Stimulated activated naive B cell treated with anti-CD40 and anti-IgM and Interleukin-4, amounts not matched to agents 10 μg/mL and 1 μg/mL and 100 μg/mL, for 72 hours (primary cell): ENCODE data around the gene MGAT4C.
"Not testable (repeated sequence)": the region's sequence is repeated elsewhere in the genome, so short reads cannot be mapped to it uniquely, and the experiment has no call there.

ENCODE experiments used
- ATAC-seq, 2 donors: fragments of 150-1000 bp; cut with Tn5 transposase; replicated peaks; 2 replicates each; pipeline ENCODE4 v1.10.0; 2021; ENCODE audit warnings: moderate library complexity in 1 of 2
- DNase-seq: peaks from one replicate; pipeline ENCODE4 v3.0.0; 2021
- H3K27ac Mint-ChIP-seq: one replicate; pipeline ENCODE4 v1.8.0; 2022; ENCODE audit warnings: mild to moderate bottlenecking, mixed read lengths
- H3K27me3 Mint-ChIP-seq, 2 donors: one replicate each; pipeline ENCODE4 v1.8.0; 2022; ENCODE audit warnings: mixed read lengths in 2 of 2
- H3K36me3 Mint-ChIP-seq, 2 donors: one replicate each; pipeline ENCODE4 v1.8.0; 2022; ENCODE audit warnings: mixed read lengths in 2 of 2, mild to moderate bottlenecking in 1 of 2
- H3K4me1 Mint-ChIP-seq, 2 donors: one replicate each; pipeline ENCODE4 v1.8.0; 2022; ENCODE audit warnings: mixed read lengths in 2 of 2, mild to moderate bottlenecking in 1 of 2
- H3K4me3 Mint-ChIP-seq, 2 donors: one replicate each; pipeline ENCODE4 v1.8.0; 2022; ENCODE audit warnings: mild to moderate bottlenecking in 2 of 2, mixed read lengths in 2 of 2, moderate library complexity in 1 of 2
- H3K9me3 Mint-ChIP-seq, 2 donors: one replicate each; pipeline ENCODE4 v1.8.0; 2022; ENCODE audit warnings: mixed read lengths in 2 of 2, mild to moderate bottlenecking in 1 of 2

The MGAT4C gene

DNA sequence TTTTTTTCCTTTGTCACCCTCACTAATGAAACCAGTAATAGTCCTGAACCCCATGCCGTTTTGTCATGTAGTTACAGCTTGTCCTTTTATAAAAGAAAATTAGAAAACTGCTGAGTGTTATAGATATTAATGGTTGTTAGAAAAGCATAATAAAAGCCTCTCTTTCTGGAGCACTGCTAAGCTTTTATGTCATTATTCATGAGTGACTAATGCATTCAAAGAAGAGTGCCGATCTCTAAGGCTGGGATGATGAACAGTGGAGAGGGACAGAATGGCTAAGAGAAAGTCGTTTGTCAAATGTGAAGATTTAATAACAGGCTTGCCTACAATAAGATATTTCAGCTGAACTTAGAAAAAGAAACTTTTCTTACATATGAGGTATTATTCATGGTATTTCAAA, 121.6 kb downstream of the MGAT4C start:
- peaks cover 0 to 2% of the 10 kb centered on the region in 2 donors for H3K9me3 Mint-ChIP-seq
- H3K27me3 Mint-ChIP-seq: no peaks in the 10 kb centered on the region
- H3K4me1 Mint-ChIP-seq: no peaks in the 10 kb centered on the region
- H3K4me3 Mint-ChIP-seq: no peak overlapping the region
- no peak for DNase-seq
- ATAC-seq: no peak
- no peak overlapping the region for H3K27ac Mint-ChIP-seq
- H3K36me3 Mint-ChIP-seq: no peaks in the 10 kb centered on the region

DNA sequence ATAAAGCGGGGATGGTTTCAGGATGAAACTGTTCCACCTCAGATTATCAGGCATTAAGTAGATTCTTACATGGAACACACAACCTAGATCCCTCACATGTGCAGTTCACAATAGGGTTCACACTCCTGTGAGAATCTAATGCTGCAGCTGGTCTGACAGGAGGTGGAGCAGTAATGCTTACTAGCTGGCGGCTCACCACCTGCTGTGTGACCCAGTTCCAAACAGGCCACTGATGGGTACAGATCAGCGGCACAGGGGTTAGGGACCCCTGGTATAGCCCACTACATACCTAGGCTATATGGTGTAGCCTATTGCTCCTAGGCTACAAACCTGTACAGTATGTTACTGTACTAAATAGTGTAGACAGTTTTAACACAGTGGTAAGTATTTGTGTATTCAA, 129.3 kb downstream of the MGAT4C start:
- not testable (repeated sequence) for H3K4me3 Mint-ChIP-seq, H3K9me3 Mint-ChIP-seq, H3K4me1 Mint-ChIP-seq, H3K27me3 Mint-ChIP-seq, ATAC-seq, H3K27ac Mint-ChIP-seq, DNase-seq, H3K36me3 Mint-ChIP-seq

GRCh38 chr12:86122846-86123468, 133.2 kb downstream of the MGAT4C start:
- no peak overlapping the region for H3K27ac Mint-ChIP-seq
- no peak for DNase-seq
- ATAC-seq: no peak
- no peaks in the 10 kb centered on the region for H3K27me3 Mint-ChIP-seq
- H3K9me3 Mint-ChIP-seq: no peaks in the 10 kb centered on the region
- H3K36me3 Mint-ChIP-seq: no peaks in the 10 kb centered on the region
- H3K4me1 Mint-ChIP-seq: no peaks in the 10 kb centered on the region
- no peak overlapping the region for H3K4me3 Mint-ChIP-seq

- ATAC-seq (no peak), DNase-seq (no peak)
- Mint-ChIP-seq H3K36me3 (no peaks in the 10 kb centered on the region), H3K27ac (no peak overlapping the region), H3K9me3 (no peaks in the 10 kb centered on the region), H3K4me1 (no peaks in the 10 kb centered on the region), H3K27me3 (no peaks in the 10 kb centered on the region), H3K4me3 (no peak overlapping the region)
These were observed 138.0 kb downstream of the MGAT4C start for GRCh38 chr12:86118161-86118560.

DNA sequence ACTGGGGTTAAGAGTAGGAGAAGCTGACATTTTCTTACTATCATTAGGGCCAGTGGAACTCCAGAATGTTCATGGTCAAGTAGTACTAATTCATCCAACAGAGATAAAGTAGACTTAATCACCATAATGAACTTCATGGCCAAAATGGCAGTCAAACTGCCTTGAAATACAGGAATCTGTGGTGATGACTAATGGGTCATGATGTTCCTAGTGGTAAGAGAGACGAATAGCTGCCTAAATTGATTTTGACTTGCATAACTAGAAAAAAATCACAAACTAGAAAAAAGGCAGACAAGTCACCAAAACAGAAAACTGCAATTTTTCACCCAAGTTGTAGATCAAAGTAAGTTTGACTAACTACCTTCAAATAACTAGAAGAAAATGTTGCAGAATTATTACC, 138.5 kb downstream of the MGAT4C start:
- no peak for ATAC-seq
- no peaks in the 10 kb centered on the region for H3K36me3 Mint-ChIP-seq

GRCh38 chr12:86104087-86104486, 152.1 kb downstream of the MGAT4C start:
- ATAC-seq (no peak), DNase-seq (no peak)
- Mint-ChIP-seq H3K36me3 (no peaks in the 10 kb centered on the region), H3K4me3 (no peak overlapping the region), H3K9me3 (peaks cover 0 to 7% of the 10 kb centered on the region in 2 donors), H3K4me1 (no peaks in the 10 kb centered on the region), H3K27ac (no peak overlapping the region), H3K27me3 (no peaks in the 10 kb centered on the region)

More for the DNA sequence above, 138.5 kb downstream of the MGAT4C start:
- H3K9me3 Mint-ChIP-seq: no peaks in the 10 kb centered on the region
- DNase-seq: no peak
- H3K4me3 Mint-ChIP-seq: no peak overlapping the region
- no peaks in the 10 kb centered on the region for H3K27me3 Mint-ChIP-seq
- H3K4me1 Mint-ChIP-seq: no peaks in the 10 kb centered on the region
- no peak overlapping the region for H3K27ac Mint-ChIP-seq

GRCh38 chr12:86097161-86097560, 159.0 kb downstream of the MGAT4C start:
- ATAC-seq (no peak), DNase-seq (no peak)
- Mint-ChIP-seq H3K4me1 (no peaks in the 10 kb centered on the region), H3K4me3 (no peak overlapping the region), H3K27me3 (no peaks in the 10 kb centered on the region), H3K9me3 (peaks cover 0 to 2% of the 10 kb centered on the region in 2 donors), H3K36me3 (no peaks in the 10 kb centered on the region), H3K27ac (no peak overlapping the region)

DNA sequence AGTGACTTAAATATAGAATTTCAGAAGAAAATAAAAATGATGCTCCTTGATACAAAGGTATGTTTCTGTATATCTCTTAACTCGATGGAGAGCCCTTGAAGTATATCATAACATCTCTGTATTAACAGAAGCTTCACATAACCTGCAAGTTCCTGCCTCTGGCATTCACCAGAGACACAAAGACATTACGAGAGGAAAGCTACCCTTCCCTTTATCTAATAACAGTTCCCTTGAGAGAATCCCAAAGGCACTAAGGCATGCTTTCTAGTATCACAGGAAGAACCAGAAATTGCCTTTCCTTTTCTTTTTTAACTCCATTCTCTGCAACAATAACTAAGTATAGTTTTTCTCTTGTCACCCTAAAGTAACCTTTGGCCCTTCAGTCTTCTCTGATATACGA, 164.5 kb downstream of the MGAT4C start:
- Mint-ChIP-seq H3K36me3 (no peaks in the 10 kb centered on the region), H3K4me3 (no peak overlapping the region), H3K27ac (no peak overlapping the region), H3K9me3 (peaks cover 0 to 3% of the 10 kb centered on the region in 2 donors), H3K27me3 (no peaks in the 10 kb centered on the region), H3K4me1 (no peaks in the 10 kb centered on the region)
- DNase-seq: no peak
- ATAC-seq: no peak

DNA sequence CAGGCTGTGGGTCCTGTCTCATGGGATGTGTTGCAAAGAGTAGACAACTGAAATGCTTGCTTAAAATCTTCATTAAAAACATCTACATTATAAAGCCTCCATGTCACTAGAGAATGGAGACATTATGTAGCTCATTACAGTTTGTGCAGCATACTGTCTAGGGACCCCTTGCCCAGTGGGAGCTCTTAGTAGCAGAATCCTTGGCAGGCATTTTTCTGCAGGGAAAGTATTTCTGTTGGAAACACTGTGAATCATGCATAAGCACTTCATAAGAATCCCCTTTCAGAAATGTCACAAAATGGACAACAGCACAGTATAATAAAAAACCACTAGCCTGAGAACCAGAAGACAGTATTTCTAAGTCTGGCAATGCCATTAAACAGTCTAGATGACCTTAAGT, 174.3 kb downstream of the MGAT4C start:
- DNase-seq (no peak), ATAC-seq (no peak)
- Mint-ChIP-seq H3K9me3 (peaks cover 0 to 7% of the 10 kb centered on the region in 2 donors), H3K36me3 (no peaks in the 10 kb centered on the region), H3K4me1 (no peaks in the 10 kb centered on the region), H3K27me3 (no peaks in the 10 kb centered on the region), H3K4me3 (no peak overlapping the region), H3K27ac (no peak overlapping the region)

- not testable (repeated sequence) for H3K27me3 Mint-ChIP-seq, DNase-seq, H3K27ac Mint-ChIP-seq, ATAC-seq, H3K9me3 Mint-ChIP-seq, H3K4me3 Mint-ChIP-seq, H3K4me1 Mint-ChIP-seq, H3K36me3 Mint-ChIP-seq
These were observed 197.1 kb downstream of the MGAT4C start for GRCh38 chr12:86059052-86059451.

GRCh38 chr12:86057092-86057845, 198.9 kb downstream of the MGAT4C start:
- Mint-ChIP-seq H3K27me3 (no peaks in the 10 kb centered on the region), H3K9me3 (peaks cover 1 to 3% of the 10 kb centered on the region in 2 donors), H3K4me1 (no peaks in the 10 kb centered on the region), H3K27ac (no peak overlapping the region), H3K36me3 (no peaks in the 10 kb centered on the region), H3K4me3 (no peak overlapping the region)
- no peak for ATAC-seq
- DNase-seq: no peak

- ATAC-seq: no peak
- H3K27me3 Mint-ChIP-seq: no peaks in the 10 kb centered on the region
- peaks cover 0 to 3% of the 10 kb centered on the region in 2 donors for H3K9me3 Mint-ChIP-seq
- no peak overlapping the region for H3K4me3 Mint-ChIP-seq
- H3K27ac Mint-ChIP-seq: no peak overlapping the region
- DNase-seq: no peak
- no peaks in the 10 kb centered on the region for H3K4me1 Mint-ChIP-seq
- H3K36me3 Mint-ChIP-seq: no peaks in the 10 kb centered on the region
These were observed 203.3 kb downstream of the MGAT4C start for GRCh38 chr12:86052921-86053320.

DNA sequence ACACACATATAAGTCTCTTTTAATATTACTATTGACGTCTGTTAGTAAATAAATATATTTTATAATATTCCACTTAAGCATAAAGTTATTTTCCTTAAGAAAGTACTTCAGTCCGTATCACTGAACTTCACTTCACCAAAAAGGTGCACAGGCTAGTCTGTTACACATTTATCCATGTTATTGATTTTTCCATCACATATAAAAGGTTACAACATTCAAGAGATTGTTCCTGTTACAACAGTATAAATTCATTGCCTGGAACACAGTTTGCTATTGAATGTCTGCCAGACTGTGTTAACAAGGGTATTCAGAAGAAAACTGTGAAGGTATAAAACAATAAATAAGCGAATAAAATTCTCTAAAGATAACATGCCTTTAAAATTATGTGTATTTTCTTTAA, 206.2 kb downstream of the MGAT4C start:
- H3K27me3 Mint-ChIP-seq: no peaks in the 10 kb centered on the region
- no peaks in the 10 kb centered on the region for H3K36me3 Mint-ChIP-seq
- ATAC-seq: no peak
- H3K9me3 Mint-ChIP-seq: peaks cover 0 to 2% of the 10 kb centered on the region in 2 donors
- no peaks in the 10 kb centered on the region for H3K4me1 Mint-ChIP-seq
- no peak overlapping the region for H3K27ac Mint-ChIP-seq
- H3K4me3 Mint-ChIP-seq: no peak overlapping the region
- no peak for DNase-seq

- no peak overlapping the region for H3K27ac Mint-ChIP-seq
- ATAC-seq (no peak), DNase-seq (no peak)
- H3K4me1 Mint-ChIP-seq: no peaks in the 10 kb centered on the region
- no peak overlapping the region for H3K4me3 Mint-ChIP-seq
- no peaks in the 10 kb centered on the region for H3K36me3 Mint-ChIP-seq
- peaks cover 9 to 18% of the 10 kb centered on the region in 2 donors for H3K9me3 Mint-ChIP-seq
- no peaks in the 10 kb centered on the region for H3K27me3 Mint-ChIP-seq
These were observed 211.8 kb downstream of the MGAT4C start for GRCh38 chr12:86044396-86044795.

DNA sequence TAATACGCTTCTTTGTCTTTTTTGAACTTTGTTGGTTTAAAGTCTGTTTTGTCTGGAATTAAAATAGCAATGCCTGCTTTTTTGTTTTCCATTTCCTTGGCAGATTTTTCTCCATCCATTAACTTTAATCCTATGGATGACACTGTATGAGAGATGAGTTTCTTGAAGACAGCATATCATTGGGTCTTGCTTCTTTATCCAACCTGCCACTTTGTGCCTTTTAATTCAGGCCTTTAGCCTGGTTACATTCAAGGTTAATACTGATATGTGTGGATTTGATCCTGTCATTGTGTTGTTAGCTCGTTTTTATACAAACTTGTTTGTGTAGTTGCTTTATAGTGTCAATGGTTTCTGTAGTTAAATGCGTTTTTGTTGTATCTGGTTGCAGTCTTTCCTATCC, 214.1 kb downstream of the MGAT4C start:
- H3K9me3 Mint-ChIP-seq: peaks cover 18 to 29% of the 10 kb centered on the region in 2 donors
- H3K4me3 Mint-ChIP-seq: no peak overlapping the region
- no peak overlapping the region for H3K27ac Mint-ChIP-seq
- H3K27me3 Mint-ChIP-seq: no peaks in the 10 kb centered on the region
- DNase-seq: no peak
- no peaks in the 10 kb centered on the region for H3K4me1 Mint-ChIP-seq
- no peaks in the 10 kb centered on the region for H3K36me3 Mint-ChIP-seq
- ATAC-seq: no peak
